Activated naive CD8-positive, alpha-beta T cell treated with anti-CD3 and anti-CD28 coated beads, Interleukin-2, amount 10 ng/mL, durations not matched to agents 7 days and 5 days (primary cell): ENCODE results near the gene RANBP17. TPM values are rescaled to one million over a fixed set of nuclear protein-coding genes. Genes with fewer than 3 reads are reported as not detected.
"Not testable (repeated sequence)": the region's sequence is repeated elsewhere in the genome, so short reads cannot be mapped to it uniquely, and the experiment has no call there.

Source experiments
- ATAC-seq: fragments of 150-1000 bp; cut with Tn5 transposase; one replicate; pipeline ENCODE4 v1.10.0; 2021; ENCODE audit warnings: low read depth, moderate library complexity
- POLR2A ChIA-PET: fragments of 350-600 bp; sonication (Branson Sonifier 250); formaldehyde crosslinking; loops from one replicate; lab custom pipeline; 2021; ENCODE audit warnings: antibody characterized with exemption; lab: Charles Lee
- DNase-seq: peaks from one replicate; pipeline ENCODE4 v3.0.0; 2021
- H3K27ac Mint-ChIP-seq: one replicate; pipeline ENCODE4 v1.8.0; 2022; ENCODE audit warnings: mild to moderate bottlenecking, mixed read lengths
- H3K27me3 Mint-ChIP-seq: one replicate; pipeline ENCODE4 v1.8.0; 2022; ENCODE audit warnings: mild to moderate bottlenecking, moderate library complexity, mixed read lengths
- H3K36me3 Mint-ChIP-seq: one replicate; pipeline ENCODE4 v1.8.0; 2021; ENCODE audit warnings: mild to moderate bottlenecking, mixed read lengths
- H3K4me1 Mint-ChIP-seq: one replicate; pipeline ENCODE4 v1.8.0; 2021; ENCODE audit warnings: mixed read lengths
- H3K4me3 Mint-ChIP-seq: one replicate; pipeline ENCODE4 v1.8.0; 2022; ENCODE audit warnings: mild to moderate bottlenecking, moderate library complexity, mixed read lengths
- H3K9me3 Mint-ChIP-seq: one replicate; pipeline ENCODE4 v1.8.0; 2021; ENCODE audit warnings: mixed read lengths
- total RNA-seq, 2 experiments: library from RNA; stranded (reverse); gene quantifications; one replicate each; pipeline ENCODE4 v1.2.3, GENCODE V29; 2021

RANBP17 gene
- total RNA-seq, 2 experiments from 2014 or later = 0.53 TPM; not detected in 1

DNA sequence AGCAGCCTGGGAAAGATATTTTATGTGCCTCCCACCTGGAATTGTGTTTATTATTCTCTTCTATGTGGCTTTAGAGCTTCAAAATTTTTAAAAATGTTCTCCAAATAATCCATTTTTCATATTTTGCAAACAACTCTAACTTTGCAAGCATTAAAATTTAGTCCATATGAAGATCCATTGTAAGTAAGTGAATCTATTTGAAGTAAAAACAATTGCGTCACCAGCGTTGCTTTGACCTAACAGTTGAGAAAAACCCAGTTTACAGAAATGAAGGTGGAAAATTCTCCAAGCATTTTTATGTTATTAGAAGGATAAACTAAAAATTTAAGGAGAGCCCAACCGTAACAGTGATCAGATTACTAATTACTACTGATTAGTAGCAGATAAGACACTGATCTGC, 408.3 kb downstream of the RANBP17 start:
- Mint-ChIP-seq H3K4me1 (peaks cover 6% of the 10 kb centered on the region), H3K4me3 (no peak overlapping the region), H3K9me3 (no peaks in the 10 kb centered on the region), H3K27me3 (peaks cover 19% of the 10 kb centered on the region), H3K36me3 (no peaks in the 10 kb centered on the region), H3K27ac (no peak overlapping the region)
- POLR2A ChIA-PET = no interaction called here
- ATAC-seq = no peak
- DNase-seq = no peak

DNA sequence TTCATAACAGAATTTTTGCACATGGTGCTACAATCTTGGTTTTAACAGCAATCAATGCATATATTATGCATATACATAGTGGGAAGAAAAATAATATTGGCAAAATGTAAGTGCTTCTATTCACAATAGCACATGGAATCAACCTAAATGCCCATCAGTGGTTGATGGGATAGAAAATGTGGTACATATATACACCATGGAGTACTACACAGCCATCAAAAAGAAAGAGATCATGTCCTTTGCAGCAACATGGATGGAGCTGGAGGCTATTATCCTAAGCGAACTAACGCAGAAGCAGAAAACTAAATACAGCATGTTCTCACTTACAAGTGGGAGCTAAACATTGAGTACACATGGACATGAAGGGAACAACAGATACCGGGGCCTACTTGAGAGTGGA, 410.0 kb downstream of the RANBP17 start:
- Mint-ChIP-seq H3K36me3 (no peaks in the 10 kb centered on the region), H3K27me3 (peaks cover 19% of the 10 kb centered on the region), H3K9me3 (no peaks in the 10 kb centered on the region), H3K4me3 (no peak overlapping the region), H3K4me1 (peaks cover 5% of the 10 kb centered on the region), H3K27ac (no peak overlapping the region)
- POLR2A ChIA-PET = no interaction called here
- no peak for DNase-seq
- no peak for ATAC-seq

DNA sequence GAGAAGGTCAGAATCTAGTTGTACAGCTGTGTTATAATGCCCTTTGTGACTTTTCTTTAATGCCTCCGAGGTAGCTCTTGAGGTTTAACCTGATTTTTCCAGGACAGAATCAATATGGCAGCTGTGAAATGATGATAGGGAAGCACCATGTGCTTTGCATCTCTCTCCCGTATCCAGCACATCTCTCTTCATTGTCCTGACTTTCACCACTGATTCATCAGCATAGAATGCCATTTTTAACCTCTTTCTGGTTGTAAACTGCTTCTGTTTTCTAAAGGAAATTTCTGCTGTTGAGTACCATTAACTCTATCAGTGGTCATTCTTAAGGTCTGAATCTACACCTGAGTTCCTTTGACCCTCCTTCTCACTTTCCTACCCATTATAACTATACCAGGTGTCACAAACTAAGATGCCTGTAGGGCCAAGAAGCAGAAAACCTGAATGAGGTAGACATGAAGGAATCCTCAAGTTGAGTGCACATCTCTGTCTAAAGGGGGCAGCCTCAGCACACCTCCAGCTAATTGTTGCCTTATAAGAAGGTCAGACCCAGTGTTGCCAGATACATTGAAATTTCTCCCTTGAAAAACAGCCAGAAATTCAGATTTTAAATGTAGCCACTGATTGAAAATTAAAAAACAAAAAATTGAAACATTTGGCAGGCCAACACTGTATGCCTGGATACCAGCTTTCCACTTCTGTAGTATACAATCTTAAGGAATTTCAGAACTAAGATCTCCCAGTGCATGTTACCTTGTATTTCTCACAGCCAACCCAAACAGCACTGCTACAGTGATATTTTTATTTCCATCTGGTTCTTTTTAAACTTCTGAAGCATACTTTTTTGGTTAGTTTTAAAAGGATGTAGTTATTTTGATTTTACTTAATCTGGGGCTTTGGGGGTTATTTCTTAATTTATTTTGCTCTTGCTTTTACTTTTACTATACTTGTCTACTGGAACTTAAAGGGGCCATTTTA, 411.5 kb downstream of the RANBP17 start:
- DNase-seq (no peak), ATAC-seq (peak; percentile 65)
- no peak overlapping the region for H3K4me3 Mint-ChIP-seq
- peaks cover 19% of the 10 kb centered on the region for H3K27me3 Mint-ChIP-seq
- H3K27ac Mint-ChIP-seq = no peak overlapping the region
- POLR2A ChIA-PET = interaction anchor here (0.8 kb wide), 1 partner anchor 114 kb away, joined by 3 read pairs; no protein-coding TSS in a partner anchor
- peaks cover 5% of the 10 kb centered on the region for H3K4me1 Mint-ChIP-seq
- no peaks in the 10 kb centered on the region for H3K9me3 Mint-ChIP-seq
- no peaks in the 10 kb centered on the region for H3K36me3 Mint-ChIP-seq

DNA sequence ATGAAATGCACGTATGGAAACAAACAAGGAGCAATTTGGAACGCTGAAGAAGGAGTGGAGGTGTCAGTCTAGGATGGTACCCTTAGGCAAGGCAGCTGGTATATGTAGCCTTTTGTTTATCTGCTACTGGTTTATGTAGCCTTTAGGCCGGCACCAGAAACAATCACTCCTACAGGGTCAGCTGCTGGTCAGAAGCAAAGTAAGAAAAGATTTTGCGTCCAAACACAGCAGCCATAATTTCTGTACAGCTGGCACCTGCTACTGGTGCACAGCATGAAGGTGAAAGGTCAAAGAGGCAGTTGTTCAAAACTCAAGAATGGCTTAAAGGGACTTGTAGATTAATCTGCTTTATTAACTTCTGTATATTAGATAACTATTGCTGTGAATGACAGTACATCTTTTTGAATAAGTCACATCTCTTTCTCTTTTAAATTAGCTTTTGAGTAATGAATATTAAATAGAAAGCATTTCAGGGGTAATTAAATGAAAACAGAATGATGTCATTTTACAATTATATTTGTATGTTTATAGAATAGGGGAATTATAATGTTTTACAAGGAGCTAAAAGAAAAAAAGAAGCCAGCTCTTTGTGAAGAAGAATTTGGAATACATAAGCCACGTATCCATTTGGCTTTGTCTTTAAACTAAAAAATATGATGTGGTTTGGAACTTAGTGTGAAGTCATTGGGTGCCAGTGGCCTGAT, 414.2 kb downstream of the RANBP17 start:
- POLR2A ChIA-PET = interaction anchor here (0.7 kb wide), 1 partner anchor 40 kb away, joined by 3 read pairs; no protein-coding TSS in a partner anchor
- DNase-seq = no peak
- Mint-ChIP-seq H3K27me3 (peaks cover 22% of the 10 kb centered on the region), H3K9me3 (no peaks in the 10 kb centered on the region), H3K4me3 (no peak overlapping the region), H3K4me1 (peaks cover 3% of the 10 kb centered on the region), H3K36me3 (no peaks in the 10 kb centered on the region), H3K27ac (no peak overlapping the region)
- ATAC-seq = no peak

DNA sequence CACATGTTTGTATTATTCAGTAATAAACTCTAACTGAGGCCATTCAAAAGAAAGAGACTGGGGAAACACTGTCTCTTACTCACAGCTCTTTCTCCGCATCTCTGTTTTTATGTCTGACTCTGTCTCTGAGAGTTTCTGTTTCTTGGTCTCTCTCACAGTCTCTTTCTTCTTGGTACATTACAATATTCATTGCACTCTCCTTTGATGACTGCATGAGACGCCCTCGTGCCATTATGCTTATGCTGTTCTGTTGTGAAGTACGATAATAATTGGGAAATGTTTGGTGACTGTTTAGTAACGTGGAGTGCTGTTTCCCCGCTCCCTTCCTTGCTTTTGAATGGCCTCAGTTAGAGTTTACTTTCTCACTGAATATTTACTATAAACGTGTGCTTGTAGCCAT, 421.9 kb downstream of the RANBP17 start:
- POLR2A ChIA-PET = no interaction called here
- H3K4me3 Mint-ChIP-seq = no peak overlapping the region
- H3K27ac Mint-ChIP-seq = no peak overlapping the region
- no peak for ATAC-seq
- H3K9me3 Mint-ChIP-seq = no peaks in the 10 kb centered on the region
- H3K27me3 Mint-ChIP-seq = peaks cover 46% of the 10 kb centered on the region
- no peaks in the 10 kb centered on the region for H3K36me3 Mint-ChIP-seq
- no peaks in the 10 kb centered on the region for H3K4me1 Mint-ChIP-seq
- DNase-seq = no peak

DNA sequence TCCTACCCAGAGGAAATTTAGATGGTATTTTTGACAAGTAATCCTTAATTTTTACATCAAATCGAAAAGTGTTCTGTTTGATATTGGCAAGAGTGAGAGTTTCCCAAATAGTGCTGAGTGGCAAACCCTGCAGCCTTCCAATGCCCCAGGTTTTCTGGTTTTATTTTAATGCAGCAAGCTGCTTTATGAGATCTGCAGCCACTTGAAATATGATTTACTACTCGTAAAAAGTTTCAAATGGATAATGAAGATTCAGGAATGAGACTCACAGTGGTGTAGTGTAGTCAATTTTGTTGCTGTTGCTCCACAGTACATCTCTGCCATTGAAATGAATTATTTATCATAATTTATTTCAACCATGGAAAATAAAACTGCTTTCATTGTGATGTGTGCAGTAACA, 423.6 kb downstream of the RANBP17 start:
- Mint-ChIP-seq H3K4me1 (no peaks in the 10 kb centered on the region), H3K27ac (no peak overlapping the region), H3K9me3 (no peaks in the 10 kb centered on the region), H3K27me3 (peaks cover 41% of the 10 kb centered on the region), H3K4me3 (no peak overlapping the region), H3K36me3 (no peaks in the 10 kb centered on the region)
- DNase-seq (no peak), ATAC-seq (no peak)
- POLR2A ChIA-PET = no interaction called here

DNA sequence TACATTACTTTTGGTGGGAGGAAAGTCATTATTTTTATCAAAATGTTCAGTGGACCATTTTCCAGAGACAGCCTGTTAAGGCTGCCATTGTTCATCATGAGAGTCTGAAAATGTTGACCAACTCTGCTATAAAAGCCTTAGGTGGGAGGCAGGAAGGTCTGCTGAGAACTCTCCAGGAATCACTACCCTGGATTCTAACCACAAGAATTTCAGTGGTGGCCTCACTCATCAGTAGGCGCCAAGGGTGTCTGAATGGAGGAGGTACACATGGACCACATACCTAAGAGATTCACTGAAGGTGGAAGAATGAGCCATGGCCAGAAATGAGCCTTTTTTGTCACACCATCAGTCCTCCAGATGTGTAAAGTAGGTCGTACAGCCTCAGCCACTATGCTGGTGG, 426.2 kb downstream of the RANBP17 start:
- Mint-ChIP-seq H3K27ac (no peak overlapping the region), H3K27me3 (peaks cover 42% of the 10 kb centered on the region), H3K9me3 (no peaks in the 10 kb centered on the region), H3K4me1 (no peaks in the 10 kb centered on the region), H3K4me3 (no peak overlapping the region), H3K36me3 (no peaks in the 10 kb centered on the region)
- ATAC-seq (no peak), DNase-seq (no peak)
- POLR2A ChIA-PET = no interaction called here

DNA sequence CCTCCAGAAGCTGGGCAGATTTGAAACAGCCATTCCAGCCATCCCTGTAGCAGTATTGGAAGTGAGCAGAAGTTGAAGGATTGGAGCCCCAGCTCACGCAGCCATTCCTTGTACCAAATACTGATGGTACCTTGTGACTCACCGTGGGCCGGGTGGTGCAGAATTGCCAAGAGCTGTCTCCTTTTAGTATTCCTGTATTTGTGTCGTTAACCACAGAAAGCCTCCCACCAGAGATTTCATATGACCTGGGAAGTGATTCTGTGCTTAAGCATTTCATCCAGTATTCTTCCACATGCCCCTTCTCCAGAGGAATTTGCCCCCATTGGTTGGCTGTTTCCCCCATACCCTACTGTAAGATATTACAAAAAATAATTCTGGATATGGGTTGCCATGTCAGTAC, 429.6 kb downstream of the RANBP17 start:
- ATAC-seq (no peak), DNase-seq (no peak)
- H3K4me3 Mint-ChIP-seq = no peak overlapping the region
- no peaks in the 10 kb centered on the region for H3K9me3 Mint-ChIP-seq
- POLR2A ChIA-PET = no interaction called here
- peaks cover 1% of the 10 kb centered on the region for H3K36me3 Mint-ChIP-seq
- peaks cover 37% of the 10 kb centered on the region for H3K27me3 Mint-ChIP-seq
- H3K4me1 Mint-ChIP-seq = no peaks in the 10 kb centered on the region
- H3K27ac Mint-ChIP-seq = no peak overlapping the region

DNA sequence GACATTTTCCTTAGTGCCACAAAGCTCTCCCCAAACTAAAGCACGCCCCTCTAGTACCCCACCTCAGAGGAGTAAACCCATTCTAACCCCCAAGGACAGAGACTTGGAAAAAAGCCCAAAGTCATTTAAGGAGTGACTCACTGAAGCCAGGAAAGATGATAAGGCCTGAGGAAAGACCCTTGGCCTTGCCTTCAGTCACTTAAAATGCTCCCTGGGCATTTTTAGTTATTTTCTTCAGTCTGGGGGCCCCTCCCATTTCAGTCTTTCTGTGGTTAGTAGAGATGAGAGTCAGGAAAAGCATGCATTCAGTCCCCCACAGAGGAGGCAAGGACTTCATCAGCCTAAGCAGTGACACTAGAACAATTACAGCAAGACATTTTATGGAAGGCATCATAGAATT, 433.5 kb downstream of the RANBP17 start:
- Mint-ChIP-seq H3K4me3 (no peak overlapping the region), H3K9me3 (no peaks in the 10 kb centered on the region), H3K27ac (no peak overlapping the region), H3K36me3 (peaks cover 1% of the 10 kb centered on the region), H3K27me3 (peaks cover 39% of the 10 kb centered on the region), H3K4me1 (no peaks in the 10 kb centered on the region)
- POLR2A ChIA-PET = no interaction called here
- no peak for DNase-seq
- ATAC-seq = no peak

DNA sequence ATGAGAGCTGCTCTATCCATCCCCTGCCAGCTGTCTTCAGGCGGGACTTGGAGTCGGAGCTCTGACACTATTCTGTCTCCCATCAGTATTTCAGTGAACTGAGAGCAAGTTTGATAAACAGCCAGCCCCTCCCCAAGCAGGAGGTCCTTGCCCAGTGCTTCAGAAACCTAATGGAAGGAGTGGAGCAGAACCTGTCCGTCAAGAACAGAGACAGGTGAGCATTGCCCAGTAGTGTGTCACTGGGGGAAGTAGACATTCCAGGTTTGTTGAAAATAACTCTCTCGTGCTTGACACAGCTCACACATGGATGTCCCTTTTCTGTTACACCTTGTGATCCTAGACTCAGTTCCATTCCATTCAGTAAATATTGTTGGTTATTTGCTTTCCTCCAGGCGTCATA, 434.0 kb downstream of the RANBP17 start:
- POLR2A ChIA-PET = no interaction called here
- no peak overlapping the region for H3K4me3 Mint-ChIP-seq
- H3K9me3 Mint-ChIP-seq = no peaks in the 10 kb centered on the region
- H3K27ac Mint-ChIP-seq = no peak overlapping the region
- H3K4me1 Mint-ChIP-seq = no peaks in the 10 kb centered on the region
- peaks cover 1% of the 10 kb centered on the region for H3K36me3 Mint-ChIP-seq
- ATAC-seq (no peak), DNase-seq (no peak)
- peaks cover 44% of the 10 kb centered on the region for H3K27me3 Mint-ChIP-seq

DNA sequence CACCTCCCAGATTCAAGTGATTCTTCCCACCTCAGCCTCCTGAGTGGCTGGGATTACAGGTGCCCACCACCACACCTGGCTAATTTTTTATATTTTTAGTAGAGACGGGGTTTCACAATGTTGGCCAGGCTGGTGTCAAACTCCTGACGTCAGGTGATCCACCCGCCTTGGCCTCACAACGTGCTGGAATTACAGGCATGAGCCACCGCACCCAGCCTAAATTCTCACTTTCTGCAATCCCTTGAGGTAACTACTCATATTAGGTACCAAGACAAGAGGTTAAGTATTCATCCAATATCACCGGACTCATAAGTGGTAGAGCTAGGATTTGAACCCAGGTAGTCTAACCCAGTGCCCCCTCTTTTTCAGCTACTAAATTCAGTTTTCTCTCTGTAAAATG, 436.1 kb downstream of the RANBP17 start:
- POLR2A ChIA-PET, ATAC-seq, H3K36me3 Mint-ChIP-seq, H3K27ac Mint-ChIP-seq, H3K9me3 Mint-ChIP-seq, H3K4me1 Mint-ChIP-seq, DNase-seq, H3K4me3 Mint-ChIP-seq: not testable (repeated sequence)
- peaks cover 45% of the 10 kb centered on the region for H3K27me3 Mint-ChIP-seq

DNA sequence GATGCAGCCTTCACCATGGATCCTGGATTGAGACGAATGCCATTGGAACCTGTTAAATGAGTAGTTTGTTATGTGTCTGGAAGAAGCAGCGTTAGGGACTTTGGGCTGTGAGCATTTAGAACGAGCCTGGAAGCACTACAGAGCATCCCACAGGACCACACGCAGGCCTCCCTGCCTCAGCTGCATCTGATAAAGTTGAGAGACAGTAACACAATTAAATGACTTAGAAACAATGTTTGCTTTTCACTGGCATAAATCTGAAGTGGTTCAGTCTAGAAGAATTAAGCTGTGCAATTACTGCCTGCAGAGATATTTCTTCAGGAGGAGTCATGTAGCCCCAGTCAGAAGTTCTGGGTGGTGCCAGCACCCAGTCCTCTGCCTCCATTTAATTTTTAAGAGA, 437.4 kb downstream of the RANBP17 start:
- no peak for DNase-seq
- Mint-ChIP-seq H3K27me3 (peaks cover 52% of the 10 kb centered on the region), H3K27ac (no peak overlapping the region), H3K4me1 (no peaks in the 10 kb centered on the region), H3K4me3 (no peak overlapping the region), H3K36me3 (peaks cover 1% of the 10 kb centered on the region), H3K9me3 (no peaks in the 10 kb centered on the region)
- POLR2A ChIA-PET = no interaction called here
- no peak for ATAC-seq

DNA sequence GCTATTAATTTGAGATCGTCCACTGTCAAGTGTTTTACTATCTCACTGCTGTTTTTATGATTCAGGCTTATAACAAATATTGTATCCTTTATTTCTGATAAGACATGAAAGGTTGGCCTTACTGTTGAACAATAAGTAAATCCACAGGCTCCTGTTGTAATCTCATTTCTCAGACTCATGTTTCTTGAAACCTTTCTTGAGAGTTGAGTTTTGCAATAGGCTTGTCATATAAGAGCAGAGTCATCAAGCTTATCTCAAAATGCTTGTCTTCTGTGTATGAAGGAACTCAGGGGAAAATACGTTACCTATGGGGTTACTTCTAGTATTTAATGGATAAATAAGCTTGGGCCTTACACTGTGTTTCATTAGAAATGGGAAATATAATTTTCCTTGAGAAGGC, 438.0 kb downstream of the RANBP17 start:
- DNase-seq (no peak), ATAC-seq (no peak)
- peaks cover 56% of the 10 kb centered on the region for H3K27me3 Mint-ChIP-seq
- H3K4me1 Mint-ChIP-seq = no peaks in the 10 kb centered on the region
- H3K9me3 Mint-ChIP-seq = no peaks in the 10 kb centered on the region
- POLR2A ChIA-PET = no interaction called here
- no peak overlapping the region for H3K4me3 Mint-ChIP-seq
- H3K27ac Mint-ChIP-seq = no peak overlapping the region
- no peaks in the 10 kb centered on the region for H3K36me3 Mint-ChIP-seq

DNA sequence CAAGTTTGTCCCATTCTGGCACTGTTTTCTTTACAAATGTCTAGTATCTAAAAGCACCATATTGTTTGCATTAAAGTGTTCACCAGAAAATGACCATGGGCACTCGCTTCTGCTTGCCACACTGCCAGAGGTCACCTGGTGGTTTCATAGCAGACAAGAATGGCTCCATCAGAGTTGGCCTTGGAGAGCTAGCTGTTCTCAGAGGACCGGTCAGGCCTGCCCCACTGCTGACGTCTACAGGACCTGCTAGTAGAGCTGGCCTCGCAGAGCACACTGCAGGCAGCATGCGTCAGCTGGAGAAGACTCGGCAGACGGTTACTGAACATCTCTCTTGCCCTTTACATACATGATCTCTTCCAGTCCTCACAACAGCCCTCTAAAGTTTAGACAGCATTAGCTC, 438.5 kb downstream of the RANBP17 start:
- H3K27me3 Mint-ChIP-seq = peaks cover 52% of the 10 kb centered on the region
- H3K27ac Mint-ChIP-seq = no peak overlapping the region
- no peak for ATAC-seq
- H3K36me3 Mint-ChIP-seq = no peaks in the 10 kb centered on the region
- no peaks in the 10 kb centered on the region for H3K4me1 Mint-ChIP-seq
- H3K9me3 Mint-ChIP-seq = no peaks in the 10 kb centered on the region
- DNase-seq = no peak
- no peak overlapping the region for H3K4me3 Mint-ChIP-seq
- POLR2A ChIA-PET = no interaction called here
